GM19372 (cell line): ENCODE results near the gene MCF2L2.
A peak's percentile ranks its signal among the peaks of the same experiment; 100 is the strongest.

ENCODE experiments used
- ATAC-seq: cut with Tn5 transposase; IDR thresholded peaks from one replicate; pipeline ENCODE4 v1.9.1; 2021; ENCODE audit warnings: mild to moderate bottlenecking, low read depth, moderate library complexity; ENCODE audit not compliant: unreplicated experiment

Gene MCF2L2

GRCh38 chr3:183400352-183400751 lies 28.1 kb downstream of the MCF2L2 start:
- no peak for ATAC-seq

- ATAC-seq, result no peak
Measured at GRCh38 chr3:183396662-183397391, 31.6 kb downstream of the MCF2L2 start.

DNA sequence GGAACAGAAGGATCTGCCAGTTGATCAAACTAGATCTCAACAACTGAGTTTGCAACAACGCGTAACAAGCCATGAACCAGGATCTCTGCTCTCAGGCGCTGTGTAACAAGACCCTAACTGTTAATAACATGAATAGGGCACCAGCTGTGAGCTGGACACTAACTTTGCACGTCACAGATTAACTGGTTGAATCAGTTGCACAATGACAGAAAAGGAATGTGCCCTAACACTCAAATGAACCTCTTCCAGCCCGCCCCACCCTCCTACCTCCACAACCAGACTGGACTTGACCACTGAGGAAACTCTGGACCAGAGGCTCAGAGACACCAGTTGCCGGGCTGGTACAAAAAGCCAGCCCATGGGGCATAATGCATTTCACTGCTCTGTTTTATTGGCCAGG lies 34.3 kb downstream of the MCF2L2 start:
- ATAC-seq, result no peak

DNA sequence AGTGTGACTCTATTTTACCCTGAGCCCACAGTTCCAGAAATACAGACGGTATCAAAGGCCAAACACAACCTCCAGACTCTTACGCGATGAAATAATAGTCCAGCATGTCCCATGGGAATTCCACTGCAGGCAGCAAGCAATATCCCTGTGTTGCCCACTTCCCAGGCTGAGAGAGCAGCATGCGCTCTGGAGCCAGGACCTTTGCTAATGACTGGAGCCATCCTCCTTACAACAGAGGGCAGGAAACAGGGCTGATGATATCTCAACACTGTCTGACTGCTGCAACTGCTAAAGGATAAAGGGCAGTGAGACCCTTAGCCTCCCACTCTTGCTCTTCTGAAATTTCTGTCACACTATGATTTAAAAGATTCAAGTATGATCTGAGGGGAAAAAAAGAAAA lies 34.8 kb downstream of the MCF2L2 start:
- no peak for ATAC-seq

DNA sequence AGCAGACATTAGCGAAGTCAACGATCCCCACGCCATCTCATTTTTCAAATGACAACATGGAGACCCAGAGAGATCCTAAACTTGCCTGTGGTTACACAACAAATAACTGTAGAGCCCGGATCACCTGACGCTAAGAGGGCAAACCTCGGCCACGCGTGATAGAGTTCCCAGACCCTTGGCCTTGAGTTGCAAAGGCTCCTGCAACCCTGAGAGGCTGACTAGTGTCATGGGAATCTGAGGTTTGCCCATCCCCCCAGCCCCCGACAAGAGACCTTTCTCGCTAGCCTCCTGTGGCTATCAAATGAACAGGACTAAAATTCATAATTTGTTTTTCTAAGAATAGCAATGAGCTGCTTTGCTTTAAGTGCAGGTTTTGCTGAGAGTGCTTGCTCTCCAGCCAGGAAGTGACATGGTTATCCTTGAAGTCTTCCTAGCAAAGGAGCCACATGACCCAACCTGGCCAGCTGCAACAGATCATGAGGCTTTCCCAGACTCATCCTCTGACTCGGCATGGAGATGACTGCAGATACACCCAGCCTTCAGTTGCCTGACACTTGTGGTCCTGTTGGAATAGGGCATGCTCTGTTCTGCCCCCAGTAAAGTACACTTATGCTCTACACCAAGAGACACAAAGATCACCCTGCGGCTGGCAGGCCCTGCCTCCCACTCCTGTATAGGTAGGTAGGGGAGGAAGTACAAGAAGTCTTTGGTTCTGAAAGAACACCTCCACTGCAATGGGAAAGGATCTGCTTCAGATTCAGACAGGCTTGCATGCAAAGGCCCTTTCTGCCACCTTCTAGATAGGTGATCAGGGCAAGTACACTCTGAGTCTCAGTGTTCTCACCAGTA lies 36.0 kb downstream of the MCF2L2 start:
- no peak for ATAC-seq

- no peak for ATAC-seq
Measured at GRCh38 chr3:183391460-183391859, 37.0 kb downstream of the MCF2L2 start.

DNA sequence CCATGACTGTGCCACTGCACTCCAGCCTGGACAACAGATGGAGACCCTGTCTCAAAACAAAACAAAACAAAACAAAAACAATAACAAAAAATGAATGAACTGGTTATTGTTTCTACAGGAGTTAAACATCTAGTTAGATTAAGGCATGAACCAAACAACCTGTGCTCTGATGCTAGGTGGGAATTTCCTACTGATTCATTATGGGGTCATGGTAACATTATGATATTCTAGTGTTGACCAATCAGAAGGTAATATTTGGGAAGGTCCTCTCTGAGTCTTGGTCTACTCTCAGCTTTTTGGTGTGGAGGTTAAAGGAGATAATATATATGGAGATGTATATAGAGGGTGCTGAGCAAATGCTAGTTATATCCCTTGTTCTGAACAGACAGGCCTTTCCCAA lies 37.6 kb downstream of the MCF2L2 start:
- no peak for ATAC-seq

- ATAC-seq, result no peak
Measured at GRCh38 chr3:183388213-183388895, 40.1 kb downstream of the MCF2L2 start.

GRCh38 chr3:183387797-183388196 lies 40.6 kb downstream of the MCF2L2 start:
- ATAC-seq, result no peak

- no peak for ATAC-seq
Measured at GRCh38 chr3:183386651-183387050, 41.8 kb downstream of the MCF2L2 start.

GRCh38 chr3:183385698-183386613 lies 42.5 kb downstream of the MCF2L2 start:
- peak; percentile 68 for ATAC-seq

GRCh38 chr3:183381673-183382072 lies 46.7 kb downstream of the MCF2L2 start:
- no peak for ATAC-seq

DNA sequence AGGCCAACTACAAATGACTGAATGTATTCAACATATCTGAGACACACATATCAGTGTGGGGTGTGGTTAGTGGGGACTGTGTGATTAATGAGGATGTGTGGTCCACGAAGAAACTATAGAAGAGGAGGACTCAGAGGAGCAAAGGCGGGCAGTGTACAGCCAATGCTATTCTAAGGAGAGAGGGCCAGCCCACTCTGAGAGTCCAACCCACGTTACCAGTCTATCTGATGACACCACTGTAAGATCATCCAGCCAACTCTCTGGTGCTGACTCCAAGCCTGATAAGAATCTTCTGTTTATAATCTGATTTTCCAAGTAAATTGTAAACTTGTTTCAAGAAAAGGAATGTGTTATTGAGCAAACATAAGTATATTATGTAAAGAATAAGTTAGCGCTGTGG lies 47.2 kb downstream of the MCF2L2 start:
- ATAC-seq, result no peak

DNA sequence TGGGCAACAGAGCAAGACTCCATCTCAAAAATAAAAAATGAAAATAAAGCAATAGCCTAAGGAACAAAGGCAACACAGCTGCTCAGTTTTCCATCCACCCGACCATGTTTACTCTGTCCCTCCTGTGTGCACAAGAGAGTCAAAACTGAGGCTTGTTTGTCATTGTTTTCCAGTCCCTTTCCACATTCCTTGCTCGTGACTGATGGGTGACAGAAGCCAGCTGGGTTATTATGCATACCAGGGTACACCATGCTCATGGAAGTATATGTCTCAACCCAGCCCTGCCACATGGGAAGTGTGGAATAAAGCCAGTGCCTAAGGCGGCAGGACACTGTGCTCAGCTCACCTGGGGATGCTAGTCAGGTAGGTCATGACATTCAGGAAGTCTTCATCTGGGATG lies 49.5 kb downstream of the MCF2L2 start:
- ATAC-seq, result no peak

DNA sequence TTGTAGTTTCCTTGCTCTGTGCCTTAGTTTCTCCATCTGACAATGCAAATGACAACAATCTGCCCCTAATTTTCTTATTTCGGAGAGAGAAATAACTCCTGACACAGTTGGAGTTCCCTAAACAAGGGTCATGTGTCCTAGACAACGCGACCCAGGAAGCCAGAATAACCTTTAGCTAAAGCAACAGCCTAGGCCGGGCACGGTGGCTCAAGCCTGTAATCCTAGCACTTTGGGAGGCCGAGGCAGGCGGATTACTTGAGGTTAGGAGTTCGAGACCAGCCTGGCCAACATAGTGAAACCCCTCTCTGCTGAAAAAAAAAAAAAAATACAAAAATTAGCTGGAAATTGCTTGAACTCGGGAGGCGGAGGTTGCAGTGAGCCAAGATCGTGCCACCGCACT lies 49.9 kb downstream of the MCF2L2 start:
- no peak for ATAC-seq

DNA sequence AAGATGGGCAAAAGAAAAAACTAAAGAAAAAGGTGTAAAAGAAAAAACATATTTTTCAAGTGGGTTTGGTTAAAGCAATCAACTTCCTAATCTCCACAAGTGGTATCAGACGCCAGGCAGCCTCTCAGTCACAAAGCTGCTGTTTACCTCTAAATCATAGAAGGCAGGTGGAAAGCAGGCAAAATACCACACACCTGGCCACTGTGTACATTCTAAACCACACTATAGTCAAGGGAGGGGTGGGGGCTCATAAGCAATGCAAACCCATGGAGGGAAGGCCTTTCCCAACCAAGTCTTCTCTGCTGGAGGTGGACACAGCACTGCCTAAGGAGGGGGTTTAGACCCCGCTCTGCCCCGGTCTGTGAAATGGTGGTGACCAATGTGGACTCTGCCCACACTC lies 50.4 kb downstream of the MCF2L2 start:
- no peak for ATAC-seq

GRCh38 chr3:183377307-183377959 lies 51.0 kb downstream of the MCF2L2 start:
- no peak for ATAC-seq

DNA sequence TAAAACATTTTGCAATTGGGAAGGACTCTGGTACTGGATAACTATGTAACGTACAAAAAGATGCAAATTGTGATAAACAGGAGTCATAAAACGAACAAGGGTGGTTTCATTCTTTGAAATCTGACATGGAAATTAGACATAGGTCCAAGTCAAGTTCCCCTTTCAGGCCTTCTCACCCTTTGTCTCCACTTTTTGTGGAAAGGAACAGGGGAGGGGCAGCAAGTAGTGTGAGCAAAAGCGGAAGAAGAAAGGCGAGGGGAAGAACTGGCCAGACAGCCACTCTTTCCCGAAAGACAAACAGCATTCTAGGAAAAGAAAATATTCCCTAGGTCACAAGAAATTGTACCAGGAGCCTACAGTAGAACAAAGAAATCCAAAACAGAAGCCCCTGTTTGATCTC lies 52.6 kb downstream of the MCF2L2 start:
- no peak for ATAC-seq

- no peak for ATAC-seq
Measured at GRCh38 chr3:183375337-183375736, 53.1 kb downstream of the MCF2L2 start.

GRCh38 chr3:183372911-183373310 lies 55.5 kb downstream of the MCF2L2 start:
- no peak for ATAC-seq
